Mesenchymal stem cell (in vitro differentiated cells and primary cell): ENCODE data around the gene EPAS1.
A peak's percentile ranks its signal among the peaks of the same experiment; 100 is the strongest.

Source experiments
- DNase-seq: peaks from one replicate; pipeline ENCODE4 v3.0.0-alpha.2; 2013
- H2AFZ ChIP-seq: one replicate; pipeline ENCODE4 v1.6.1; 2013; ENCODE audit warnings: low read depth, mild to moderate bottlenecking, control low read depth, inconsistent platforms, low read length, moderate library complexity
- H2AK5ac ChIP-seq: 2 replicates; pipeline ENCODE4 v1.6.1; 2013; ENCODE audit warnings: low read length, moderate library complexity, mild to moderate bottlenecking, inconsistent platforms; ENCODE audit not compliant: severe bottlenecking
- H2BK120ac ChIP-seq: one replicate; pipeline ENCODE4 v1.6.1; 2013; ENCODE audit warnings: low read depth, mild to moderate bottlenecking, inconsistent platforms, low read length, moderate library complexity
- H2BK12ac ChIP-seq, 2 experiments: one replicate each; pipeline ENCODE4 v1.6.1; 2013; ENCODE audit warnings: inconsistent platforms in 2 of 2, low read length in 2 of 2, mild to moderate bottlenecking in 2 of 2, moderate library complexity in 2 of 2, control low read depth in 1 of 2
- H2BK15ac ChIP-seq: one replicate; pipeline ENCODE4 v1.6.1; 2013; ENCODE audit warnings: mild to moderate bottlenecking, low read depth, inconsistent platforms; ENCODE audit not compliant: poor library complexity, severe bottlenecking
- H2BK5ac ChIP-seq: 2 replicates; pipeline ENCODE4 v1.6.1; 2013; ENCODE audit warnings: low read depth, mild to moderate bottlenecking, low read length, control low read depth, inconsistent platforms; ENCODE audit not compliant: poor library complexity, severe bottlenecking
- H3K14ac ChIP-seq, 2 experiments: one replicate each; pipeline ENCODE4 v1.6.1; 2013; ENCODE audit warnings: inconsistent platforms in 2 of 2, low read length in 2 of 2, control low read depth in 1 of 2, mild to moderate bottlenecking in 1 of 2, moderate library complexity in 1 of 2
- H3K18ac ChIP-seq, 2 experiments: one replicate each; pipeline ENCODE4 v1.6.1; 2013; ENCODE audit warnings: inconsistent platforms in 2 of 2, low read length in 2 of 2, control low read depth in 1 of 2, low read depth in 1 of 2, mild to moderate bottlenecking in 1 of 2
- H3K23ac ChIP-seq, 2 experiments: one replicate each; pipeline ENCODE4 v1.6.1; 2013; ENCODE audit warnings: inconsistent platforms in 2 of 2, low read length in 2 of 2, mild to moderate bottlenecking in 2 of 2, moderate library complexity in 2 of 2, control low read depth in 1 of 2
- H3K27ac ChIP-seq: 2 replicates; pipeline ENCODE4 v1.5.1; 2013; ENCODE audit warnings: mild to moderate bottlenecking, moderate library complexity, low read length, control low read depth, inconsistent platforms; ENCODE audit not compliant: poor library complexity, severe bottlenecking
- H3K27me3 ChIP-seq, 2 experiments: 2 replicates each; pipeline versions ENCODE4 v1.6.1 to v1.7.0; 2013; ENCODE audit warnings: low read length in 2 of 2, mild to moderate bottlenecking in 2 of 2, moderate library complexity in 2 of 2, control low read depth in 1 of 2, inconsistent platforms in 1 of 2; ENCODE audit not compliant: control insufficient read depth in 1 of 2, insufficient read depth in 1 of 2
- H3K36me3 ChIP-seq, 2 experiments: 2 replicates each; pipeline versions ENCODE4 v1.6.1 to v1.7.0; 2013; ENCODE audit warnings: low read length in 2 of 2, control low read depth in 1 of 2, inconsistent platforms in 1 of 2, low read depth in 1 of 2, mild to moderate bottlenecking in 1 of 2; ENCODE audit not compliant: insufficient read depth in 2 of 2, control insufficient read depth in 1 of 2
- H3K4ac ChIP-seq, 2 experiments: one replicate each; pipeline ENCODE4 v1.6.1; 2013; ENCODE audit warnings: inconsistent platforms in 2 of 2, low read length in 2 of 2, mild to moderate bottlenecking in 2 of 2, moderate library complexity in 2 of 2, control low read depth in 1 of 2, low read depth in 1 of 2
- H3K4me1 ChIP-seq: 2 replicates; pipeline ENCODE4 v1.6.1; 2013; ENCODE audit warnings: low read depth, low read length, control low read depth; ENCODE audit not compliant: control insufficient read depth, insufficient read depth
- H3K4me2 ChIP-seq: 2 replicates; pipeline ENCODE4 v1.6.1; 2013; ENCODE audit warnings: low read length, mild to moderate bottlenecking, inconsistent platforms; ENCODE audit not compliant: poor library complexity, severe bottlenecking
- H3K4me3 ChIP-seq, 2 experiments: 2 replicates each; pipeline versions ENCODE4 v1.5.1 to v1.7.0; 2013; ENCODE audit warnings: low read length in 2 of 2, mild to moderate bottlenecking in 2 of 2, control low read depth in 1 of 2, low read depth in 1 of 2; ENCODE audit not compliant: insufficient read depth in 1 of 2
- H3K79me1 ChIP-seq: replicated peaks from 2 replicates; pipeline ENCODE4 v1.6.1; 2013; ENCODE audit warnings: mild to moderate bottlenecking, control low read depth, low read length, inconsistent platforms; ENCODE audit not compliant: poor library complexity, severe bottlenecking
- H3K9ac ChIP-seq: 2 replicates; pipeline ENCODE4 v1.7.0; 2013; ENCODE audit warnings: mild to moderate bottlenecking, low read length, moderate library complexity
- H3K9me3 ChIP-seq: 2 replicates; pipeline ENCODE4 v1.7.0; 2013; ENCODE audit warnings: mild to moderate bottlenecking, low read length; ENCODE audit not compliant: control insufficient read depth
- H4K8ac ChIP-seq: one replicate; pipeline ENCODE4 v1.6.1; 2013; ENCODE audit warnings: inconsistent platforms, mild to moderate bottlenecking, low read length, moderate library complexity
- H4K91ac ChIP-seq: one replicate; pipeline ENCODE4 v1.6.1; 2013; ENCODE audit warnings: mild to moderate bottlenecking, low read length, inconsistent platforms
- whole genome bisulfite sequencing: methylation state at CpG from one replicate; pipeline ENCODE4 v1.1.7; 2013; ENCODE audit warnings: mixed read lengths; 5-methylcytosine and 5-hydroxymethylcytosine counted together

Gene EPAS1

GRCh38 chr2:46268196-46268595 lies 29.0 kb upstream of the EPAS1 start:
- H3K14ac ChIP-seq: no peak overlapping the region
- no peaks in the 10 kb centered on the region for H3K9me3 ChIP-seq
- peaks cover 10% of the 10 kb centered on the region for H3K4me1 ChIP-seq
- no peak overlapping the region for H2BK120ac ChIP-seq
- H3K79me1 ChIP-seq: no peaks in the 10 kb centered on the region
- no peak overlapping the region for H2BK5ac ChIP-seq
- no peak overlapping the region for H2AK5ac ChIP-seq
- H2BK12ac ChIP-seq: no peak overlapping the region
- H4K8ac ChIP-seq: no peak overlapping the region
- no peak overlapping the region for H3K27ac ChIP-seq
- H3K18ac ChIP-seq: no peak overlapping the region
- H3K23ac ChIP-seq: no peak overlapping the region
- H3K4me2 ChIP-seq: no peak overlapping the region
- H3K4ac ChIP-seq: no peak overlapping the region
- WGBS: 93% methylated on average over 1 of the region's 2 CpGs
- no peak overlapping the region for H3K9ac ChIP-seq
- H3K27me3 ChIP-seq: no peaks in the 10 kb centered on the region
- no peak overlapping the region for H2AFZ ChIP-seq
- peak; percentile 73 for DNase-seq
- no peaks in the 10 kb centered on the region for H3K36me3 ChIP-seq
- H2BK15ac ChIP-seq: no peak overlapping the region
- no peak overlapping the region for H3K4me3 ChIP-seq
- H4K91ac ChIP-seq: no peak overlapping the region

GRCh38 chr2:46269001-46269400 lies 28.2 kb upstream of the EPAS1 start:
- Histone ChIP-seq H4K8ac (no peak overlapping the region), H2BK15ac (no peak overlapping the region), H3K27me3 (no peaks in the 10 kb centered on the region), H4K91ac (no peak overlapping the region), H3K4ac (no peak overlapping the region), H2BK5ac (no peak overlapping the region), H3K14ac (peak overlapping the region in 1 of 2 experiments; percentile 26), H3K4me3 (no peak overlapping the region), H3K9ac (no peak overlapping the region), H2BK120ac (no peak overlapping the region), H3K4me1 (peaks cover 15% of the 10 kb centered on the region), H3K36me3 (no peaks in the 10 kb centered on the region), H3K27ac (no peak overlapping the region), H3K9me3 (no peaks in the 10 kb centered on the region), H3K4me2 (no peak overlapping the region), H2AK5ac (no peak overlapping the region), H3K18ac (peak overlapping the region; percentile 17 to 37), H2BK12ac (peak overlapping the region in 1 of 2 experiments; percentile 75), H3K79me1 (no peaks in the 10 kb centered on the region), H3K23ac (no peak overlapping the region), H2AFZ (no peak overlapping the region)
- WGBS: 86% methylated on average over 4 of the region's 4 CpGs
- DNase-seq: peak; percentile 88

- peak overlapping the region; percentile 15 to 57 for H3K4ac ChIP-seq
- peak overlapping the region in 1 of 2 experiments; percentile 44 for H3K4me3 ChIP-seq
- H2BK120ac ChIP-seq: peak overlapping the region; percentile 15
- peak overlapping the region in 1 of 2 experiments; percentile 17 for H2BK12ac ChIP-seq
- H3K14ac ChIP-seq: no peak overlapping the region
- peaks cover 15% of the 10 kb centered on the region for H3K4me1 ChIP-seq
- DNase-seq: peak; percentile 92
- H4K91ac ChIP-seq: peak overlapping the region; percentile 10
- WGBS: 37% methylated on average over 9 of the region's 11 CpGs
- H3K23ac ChIP-seq: no peak overlapping the region
- no peaks in the 10 kb centered on the region for H3K9me3 ChIP-seq
- H3K9ac ChIP-seq: peak overlapping the region; percentile 31
- H3K36me3 ChIP-seq: no peaks in the 10 kb centered on the region
- no peaks in the 10 kb centered on the region for H3K79me1 ChIP-seq
- peak overlapping the region; percentile 86 for H4K8ac ChIP-seq
- no peak overlapping the region for H3K27ac ChIP-seq
- H2BK5ac ChIP-seq: no peak overlapping the region
- H2BK15ac ChIP-seq: no peak overlapping the region
- H3K18ac ChIP-seq: peak overlapping the region; percentile 4 to 26
- no peak overlapping the region for H2AK5ac ChIP-seq
- no peak overlapping the region for H2AFZ ChIP-seq
- no peak overlapping the region for H3K4me2 ChIP-seq
- no peaks in the 10 kb centered on the region for H3K27me3 ChIP-seq
Observed at GRCh38 chr2:46269544-46270273, 27.5 kb upstream of the EPAS1 start.

- Histone ChIP-seq H3K18ac (peak overlapping the region; percentile 66 to 68), H3K9me3 (no peaks in the 10 kb centered on the region), H2BK5ac (no peak overlapping the region), H3K4me3 (peak overlapping the region in 1 of 2 experiments; percentile 44), H3K4ac (peak overlapping the region in 1 of 2 experiments; percentile 66), H3K27ac (no peak overlapping the region), H2AK5ac (peak overlapping the region; percentile 78), H4K91ac (peak overlapping the region; percentile 58), H3K36me3 (no peaks in the 10 kb centered on the region), H3K79me1 (no peaks in the 10 kb centered on the region), H3K4me1 (peaks cover 17% of the 10 kb centered on the region), H3K23ac (no peak overlapping the region), H2AFZ (no peak overlapping the region), H2BK12ac (peak overlapping the region in 1 of 2 experiments; percentile 29), H2BK15ac (peak overlapping the region; percentile 74), H2BK120ac (peak overlapping the region; percentile 44), H4K8ac (peak overlapping the region; percentile 61), H3K14ac (no peak overlapping the region), H3K9ac (no peak overlapping the region), H3K27me3 (no peaks in the 10 kb centered on the region), H3K4me2 (no peak overlapping the region)
- 45% methylated on average over 2 of the region's 2 CpGs for WGBS
- peak; percentile 76 for DNase-seq
Observed at GRCh38 chr2:46270384-46270783, 26.8 kb upstream of the EPAS1 start.
